Measurements from ENCODE around the gene ANKS3.

Gene ANKS3

DNA sequence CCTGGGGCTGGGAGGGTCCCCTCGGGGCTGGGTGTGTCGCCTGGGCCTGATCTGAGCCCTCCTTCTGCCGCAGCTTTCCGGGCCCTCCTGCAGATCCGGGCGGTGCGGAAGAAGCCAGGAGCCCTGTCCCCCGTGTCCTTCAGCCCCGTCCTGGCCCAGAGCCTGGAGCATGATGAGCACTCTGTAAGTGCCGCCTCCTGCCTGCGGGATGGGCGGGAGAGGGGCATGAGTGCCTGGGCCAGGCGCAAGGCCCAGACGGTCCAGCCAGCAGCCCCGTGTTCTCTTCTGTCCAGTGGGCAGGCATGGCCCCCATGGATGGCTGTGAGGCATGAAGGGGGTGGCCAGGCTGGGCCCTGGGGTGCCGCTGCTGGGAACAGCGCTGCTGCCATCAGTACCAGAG lies 56.7 kb downstream of the ANKS3 start:
- H3K4me2 ChIP-seq (ENCODE audit: low read depth, low read length, poor library complexity, severe bottlenecking) = no peak overlapping the region
- H3K9me3 ChIP-seq (ENCODE audit: insufficient read depth, low read length) = no peaks in the 10 kb centered on the region
- no peaks in the 10 kb centered on the region for H3K79me2 ChIP-seq (ENCODE audit: insufficient read depth, low read length)
- no peaks in the 10 kb centered on the region for H4K20me1 ChIP-seq (ENCODE audit: low read depth, low read length)
- TF ChIP-seq EZH2phosphoT487 (conservative IDR thresholded peaks at IDR 0.05; ENCODE audit: low read length) (no peak), CTCF (IDR thresholded peaks at IDR 0.05; ENCODE audit: insufficient read depth, low read length, poor library complexity, severe bottlenecking) (no peak)
- H3K9ac ChIP-seq (ENCODE audit: low read length) = no peak overlapping the region
- no peak overlapping the region for H3K4me3 ChIP-seq (ENCODE audit: insufficient read depth, low read length, poor library complexity, severe bottlenecking)
- no peak overlapping the region for H3K27ac ChIP-seq (ENCODE audit: low read depth, low read length)
- no peaks in the 10 kb centered on the region for H3K36me3 ChIP-seq (ENCODE audit: low read length)
- no peaks in the 10 kb centered on the region for H3K9me2 ChIP-seq (replicated peaks; ENCODE audit: insufficient read depth, low read length)
- no peaks in the 10 kb centered on the region for H3F3A ChIP-seq (ENCODE audit: insufficient read depth)
- no peaks in the 10 kb centered on the region for H3K27me3 ChIP-seq (ENCODE audit: low read length)
- no peak overlapping the region for H2AFZ ChIP-seq (ENCODE audit: low read depth, low read length, severe bottlenecking)

DNA sequence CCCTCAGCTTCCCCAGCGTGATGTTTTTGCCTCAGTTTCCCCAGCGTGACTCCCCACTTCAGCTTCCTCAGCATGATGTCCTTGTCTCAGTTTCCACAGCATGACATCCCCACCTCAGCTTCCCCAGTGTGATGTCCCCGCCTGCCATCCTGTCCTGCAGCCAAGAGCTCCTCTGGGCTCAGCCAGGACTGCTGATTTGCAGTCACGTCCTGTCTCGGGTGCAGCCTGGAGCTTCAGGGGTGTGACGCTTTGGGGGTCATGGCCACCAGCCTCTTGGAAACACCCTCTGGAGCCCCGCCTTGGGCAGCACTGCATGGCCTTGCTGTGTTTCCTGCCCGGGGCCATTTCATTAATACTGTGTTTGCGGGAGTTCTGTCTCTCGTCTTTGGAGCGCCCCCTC lies 57.2 kb downstream of the ANKS3 start:
- no peaks in the 10 kb centered on the region for H3K9me2 ChIP-seq (replicated peaks; ENCODE audit: insufficient read depth, low read length)
- TF ChIP-seq CTCF (IDR thresholded peaks at IDR 0.05; ENCODE audit: insufficient read depth, low read length, poor library complexity, severe bottlenecking) (no peak), EZH2phosphoT487 (conservative IDR thresholded peaks at IDR 0.05; ENCODE audit: low read length) (no peak)
- no peak overlapping the region for H3K4me3 ChIP-seq (ENCODE audit: insufficient read depth, low read length, poor library complexity, severe bottlenecking)
- H3F3A ChIP-seq (ENCODE audit: insufficient read depth) = no peaks in the 10 kb centered on the region
- H2AFZ ChIP-seq (ENCODE audit: low read depth, low read length, severe bottlenecking) = no peak overlapping the region
- no peak overlapping the region for H3K4me2 ChIP-seq (ENCODE audit: low read depth, low read length, poor library complexity, severe bottlenecking)
- H4K20me1 ChIP-seq (ENCODE audit: low read depth, low read length) = no peaks in the 10 kb centered on the region
- no peaks in the 10 kb centered on the region for H3K27me3 ChIP-seq (ENCODE audit: low read length)
- H3K9ac ChIP-seq (ENCODE audit: low read length) = no peak overlapping the region
- H3K9me3 ChIP-seq (ENCODE audit: insufficient read depth, low read length) = no peaks in the 10 kb centered on the region
- H3K79me2 ChIP-seq (ENCODE audit: insufficient read depth, low read length) = no peaks in the 10 kb centered on the region
- no peaks in the 10 kb centered on the region for H3K36me3 ChIP-seq (ENCODE audit: low read length)
- H3K27ac ChIP-seq (ENCODE audit: low read depth, low read length) = no peak overlapping the region

GRCh38 chr16:4675864-4676786 lies 57.9 kb downstream of the ANKS3 start:
- H3K4me3 ChIP-seq (ENCODE audit: insufficient read depth, low read length, poor library complexity, severe bottlenecking) = no peak overlapping the region
- H3K9ac ChIP-seq (ENCODE audit: low read length) = no peak overlapping the region
- no peaks in the 10 kb centered on the region for H3F3A ChIP-seq (ENCODE audit: insufficient read depth)
- no peak overlapping the region for H3K4me2 ChIP-seq (ENCODE audit: low read depth, low read length, poor library complexity, severe bottlenecking)
- no peaks in the 10 kb centered on the region for H3K79me2 ChIP-seq (ENCODE audit: insufficient read depth, low read length)
- no peaks in the 10 kb centered on the region for H3K36me3 ChIP-seq (ENCODE audit: low read length)
- H3K27me3 ChIP-seq (ENCODE audit: low read length) = no peaks in the 10 kb centered on the region
- H3K27ac ChIP-seq (ENCODE audit: low read depth, low read length) = no peak overlapping the region
- H3K9me3 ChIP-seq (ENCODE audit: insufficient read depth, low read length) = no peaks in the 10 kb centered on the region
- H4K20me1 ChIP-seq (ENCODE audit: low read depth, low read length) = no peaks in the 10 kb centered on the region
- no peaks in the 10 kb centered on the region for H3K9me2 ChIP-seq (replicated peaks; ENCODE audit: insufficient read depth, low read length)
- TF ChIP-seq EZH2phosphoT487 (conservative IDR thresholded peaks at IDR 0.05; ENCODE audit: low read length) (no peak), CTCF (IDR thresholded peaks at IDR 0.05; ENCODE audit: insufficient read depth, low read length, poor library complexity, severe bottlenecking) (no peak)
- no peak overlapping the region for H2AFZ ChIP-seq (ENCODE audit: low read depth, low read length, severe bottlenecking)

Data from SU-DHL-6 (cell line).